Heart left ventricle (tissue), 16 donors: ENCODE results near the gene ZNF558. TPM values are rescaled to one million over a fixed set of nuclear protein-coding genes. Genes with fewer than 3 reads are reported as not detected.

Experiments
- ATAC-seq, 4 donors: fragments of 200-7000 bp; cut with Tn5 transposase; one replicate each; pipeline ENCODE4 v1.9.1; 2020 to 2022; ENCODE audit warnings: moderate library complexity in 4 of 4, mild to moderate bottlenecking in 3 of 4, moderate number of reproducible peaks in 1 of 4
- DNase-seq, 5 donors: peaks; one replicate each; pipeline ENCODE4 v3.0.0-alpha.2; 2020
- H3K27ac ChIP-seq, 12 donors: fragments of 200-600 bp; sonication (generic) in 4 of 12; one replicate each; pipeline versions ENCODE4 v1.5.0 to v1.8.0; 2016 to 2022; ENCODE audit warnings: mild to moderate bottlenecking in 2 of 12
- H3K27me3 ChIP-seq, 9 donors: fragments of 200-600 bp; sonication (generic) in 2 of 9; one replicate each; pipeline versions ENCODE4 v1.5.1 to v1.8.0; 2016 to 2022; ENCODE audit warnings: mild to moderate bottlenecking in 3 of 9
- H3K36me3 ChIP-seq, 9 donors: fragments of 200-600 bp; sonication (generic) in 2 of 9; one replicate each; pipeline versions ENCODE4 v1.5.0 to v1.8.0; 2018 to 2022; ENCODE audit warnings: mild to moderate bottlenecking in 2 of 9
- H3K4me1 ChIP-seq, 12 donors: fragments of 200-600 bp; sonication (generic) in 4 of 12; one replicate each; pipeline versions ENCODE4 v1.5.0 to v1.8.0; 2016 to 2022; ENCODE audit warnings: mild to moderate bottlenecking in 3 of 12
- H3K4me3 ChIP-seq, 12 donors: fragments of 200-600 bp; sonication (generic) in 4 of 12; one replicate each; pipeline versions ENCODE4 v1.5.0 to v1.8.0; 2017 to 2022; ENCODE audit warnings: mild to moderate bottlenecking in 9 of 12, moderate library complexity in 4 of 12
- H3K9me3 ChIP-seq, 12 donors: fragments of 200-600 bp; sonication (generic) in 4 of 12; one replicate each; pipeline versions ENCODE4 v1.5.0 to v1.8.0; 2016 to 2022; ENCODE audit warnings: mild to moderate bottlenecking in 1 of 12
- CTCF ChIP-seq, 12 donors: fragments of 200-600 bp; sonication (generic) in 4 of 12; IDR thresholded peaks; one replicate each; pipeline versions ENCODE4 v1.5.0 to v1.8.0; 2018 to 2022; ENCODE audit warnings: antibody characterized with exemption in 12 of 12, mild to moderate bottlenecking in 5 of 12
- POLR2A ChIP-seq, 2 donors: fragments of 450-650 bp; IDR thresholded peaks; one replicate each; pipeline ENCODE4 v1.6.1; 2017; ENCODE audit warnings: antibody characterized with exemption in 2 of 2, mild to moderate bottlenecking in 2 of 2, moderate library complexity in 2 of 2
- WGBS, 4 donors: extraction: QIAGEN DNeasy Blood & Tissue Kit in 2 of 4; methylation state at CpG; one replicate each; pipeline versions ENCODE4 v1.1.5 to v1.1.7; 2013 to 2018; 5-methylcytosine and 5-hydroxymethylcytosine counted together
- intact Hi-C, 10 donors: fragments of 100-400 bp; cut with DNase I; formaldehyde crosslinking; loops; one replicate each; pipeline versions ENCODE4 v1.11.1 to v1.14.2; 2022
- polyA plus RNA-seq, 2 donors: library from polyadenylated mRNA; stranded (reverse); fragments of 200-250 nt; gene quantifications; one replicate each; pipeline ENCODE4 v1.2.3, GENCODE V29; 2013
- total RNA-seq, 9 donors: library from RNA; depleted of rRNA in 2 of 9; stranded (reverse); fragments of >200 nt in 2 of 9; fragmentation: NEBNext Ultra II Directional in 3 of 9; extraction: Animal tissue kit (Norgen Biotek cat#: 25700) in 3 of 9; gene quantifications; one replicate each; pipeline versions ENCODE4 v1.1.0 to v1.2.4, GENCODE V29; 2016 to 2023
- donor health status: ischemic (EF 13 %, LVEDD 7.1; RV severe dilation, severe dysfunction).
- donor health status: healthy with polysubstance abuse.
- donor health status: DM: no; HTN: yes; CAD: no.
- donor health status: DM: no; HTN: no; CAD: no.
- donor health status: ischemic (EF 25% LVEDD 6.9; RV normal size, moderate dysfunction).
- donor health status: ischemic (EF 25% LVEDD 5.7; RV mildly dilated, moderate dysfunction).
- donor health status: healthy.
- donor health status: DM: yes; HTN: yes; CAD: no.
- donor health status: ischemic (EF 35%, LVEDD 5.7; RV mildly dilated, moderate dysfunction).
- donor health status: nonischemic (EF 11% LVEDD 7.7; RV severe dilation, severe dysfunction).
- donor health status: DM: yes; HTN: yes; CAD: no.
- donor health status: PGD.
- donor health status: ischemic (EF 29% LVEDD 5.4; RV normal size, mild dysfunction).
- donor health status: nonischemic (EF 23%, LVEDD 6.1; RV moderate dilation, normal function).

Gene ZNF558
- total and polyA plus RNA-seq, 11 donors = 5.0 to 16.2 (median 11.2) TPM

- TF ChIP-seq CTCF (IDR thresholded peaks at IDR 0.05) (no peak), POLR2A (IDR thresholded peaks at IDR 0.05) (no peak)
- H3K9me3 ChIP-seq = peaks cover 0 to 48% (median 34%) of the 10 kb centered on the region in 12 donors
- no peak overlapping the region for H3K4me3 ChIP-seq
- H3K4me1 ChIP-seq = no peaks in the 10 kb centered on the region
- no peaks in the 10 kb centered on the region for H3K27me3 ChIP-seq
- H3K36me3 ChIP-seq = peaks cover 13 to 93% (median 82%) of the 10 kb centered on the region in 9 donors
- DNase-seq (no peak), ATAC-seq (no peak)
- H3K27ac ChIP-seq = peak overlapping the region in 1 of 12 donors; percentile 27
- WGBS, 4 donors = 93 to 96% (median 95%) methylated on average over 5 of the region's 5 CpGs
- intact Hi-C loops = no loop called here
Measured at GRCh38 chr19:8821748-8822241, 10.3 kb downstream of the ZNF558 start.

- H3K4me3 ChIP-seq = no peak overlapping the region
- H3K4me1 ChIP-seq = no peaks in the 10 kb centered on the region
- TF ChIP-seq POLR2A (IDR thresholded peaks at IDR 0.05) (no peak), CTCF (IDR thresholded peaks at IDR 0.05) (no peak)
- intact Hi-C loops = no loop called here
- H3K27me3 ChIP-seq = no peaks in the 10 kb centered on the region
- 96 to 99% (median 97%) methylated on average over 3 of the region's 3 CpGs for WGBS, 4 donors
- H3K36me3 ChIP-seq = peaks cover 27 to 96% (median 94%) of the 10 kb centered on the region in 9 donors
- ATAC-seq (no peak), DNase-seq (no peak)
- no peak overlapping the region for H3K27ac ChIP-seq
- peaks cover 0 to 64% (median 49%) of the 10 kb centered on the region in 12 donors for H3K9me3 ChIP-seq
Measured at GRCh38 chr19:8820234-8820633, 11.9 kb downstream of the ZNF558 start.

GRCh38 chr19:8815780-8816179 lies 16.3 kb downstream of the ZNF558 start:
- intact Hi-C loops = no loop called here
- Histone ChIP-seq H3K4me3 (no peak overlapping the region), H3K27me3 (no peaks in the 10 kb centered on the region), H3K4me1 (no peaks in the 10 kb centered on the region), H3K27ac (no peak overlapping the region), H3K9me3 (peaks cover 19 to 100% (median 91%) of the 10 kb centered on the region in 12 donors), H3K36me3 (peaks cover 46 to 100% (median 98%) of the 10 kb centered on the region in 9 donors)
- DNase-seq = no peak
- no peak for TF ChIP-seq POLR2A (IDR thresholded peaks at IDR 0.05)
- no peak for TF ChIP-seq CTCF (IDR thresholded peaks at IDR 0.05)
- no peak for ATAC-seq
- 96 to 100% (median 98%) methylated on average over 2 of the region's 2 CpGs for WGBS, 4 donors

GRCh38 chr19:8814176-8814575 lies 17.9 kb downstream of the ZNF558 start:
- TF ChIP-seq POLR2A (IDR thresholded peaks at IDR 0.05) (no peak), CTCF (IDR thresholded peaks at IDR 0.05) (no peak)
- Histone ChIP-seq H3K27ac (no peak overlapping the region), H3K9me3 (peaks cover 22 to 100% (median 96%) of the 10 kb centered on the region in 12 donors), H3K27me3 (no peaks in the 10 kb centered on the region), H3K4me1 (no peaks in the 10 kb centered on the region), H3K4me3 (no peak overlapping the region), H3K36me3 (peaks cover 46 to 100% (median 86%) of the 10 kb centered on the region in 9 donors)
- no peak for ATAC-seq
- intact Hi-C loops = no loop called here
- 97 to 100% (median 98%) methylated on average over 3 of the region's 3 CpGs for WGBS, 4 donors
- no peak for DNase-seq
